Measurements from ENCODE around the gene RILPL1. TPM values are rescaled to one million over a fixed set of nuclear protein-coding genes. Genes with fewer than 3 reads are reported as not detected.
A peak's percentile ranks its signal among the peaks of the same experiment; 100 is the strongest.
"Not testable (repeated sequence)": the region's sequence is repeated elsewhere in the genome, so short reads cannot be mapped to it uniquely, and the experiment has no call there.

RILPL1 gene
- total RNA-seq, 1 donor: 16.3 TPM

DNA sequence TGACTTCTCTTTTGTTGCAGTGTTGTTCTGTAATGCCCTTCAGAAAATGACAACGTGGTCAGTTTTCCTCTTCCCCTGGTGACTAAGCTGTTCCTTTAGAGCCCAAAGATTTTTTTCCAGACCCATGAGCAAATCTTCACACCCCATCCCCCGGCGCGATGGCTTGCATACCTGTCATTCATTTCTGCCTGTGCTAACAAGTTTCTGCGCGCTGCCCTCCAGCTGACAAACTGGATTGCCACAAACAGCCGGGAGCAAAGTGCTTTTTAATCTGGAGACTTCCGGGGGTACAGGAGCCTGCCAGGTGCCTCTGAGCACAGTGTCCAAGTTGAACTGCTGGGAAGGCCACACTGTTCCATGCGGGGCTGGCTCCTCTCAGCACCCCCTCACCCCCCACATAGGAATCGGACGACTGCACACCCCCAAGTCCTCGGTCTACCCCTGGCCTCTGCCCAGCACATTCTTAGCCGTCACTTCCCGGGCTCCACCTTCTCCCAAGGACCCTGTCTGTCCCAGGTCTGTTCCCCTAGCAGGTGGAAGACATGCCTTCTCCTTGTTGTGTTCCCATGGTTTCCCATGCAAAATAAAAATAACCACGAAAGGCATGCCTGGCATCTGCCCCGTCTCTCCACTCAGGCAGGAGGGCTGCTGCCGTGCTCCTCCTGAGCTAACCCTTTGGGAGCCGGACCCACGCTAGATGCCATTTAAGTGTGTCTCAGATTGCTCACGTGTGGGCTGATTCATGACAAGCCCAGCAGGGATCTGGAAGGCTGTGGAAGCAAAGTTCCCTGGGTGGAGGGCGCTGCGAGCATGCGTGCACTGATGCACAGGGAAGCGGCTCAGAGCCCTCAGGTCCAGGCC, 14.1 kb downstream of the RILPL1 start:
- H3K79me2 ChIP-seq (ENCODE audit: insufficient read depth, low read length): peaks cover 25% of the 10 kb centered on the region
- TF ChIP-seq, protein P1, sequence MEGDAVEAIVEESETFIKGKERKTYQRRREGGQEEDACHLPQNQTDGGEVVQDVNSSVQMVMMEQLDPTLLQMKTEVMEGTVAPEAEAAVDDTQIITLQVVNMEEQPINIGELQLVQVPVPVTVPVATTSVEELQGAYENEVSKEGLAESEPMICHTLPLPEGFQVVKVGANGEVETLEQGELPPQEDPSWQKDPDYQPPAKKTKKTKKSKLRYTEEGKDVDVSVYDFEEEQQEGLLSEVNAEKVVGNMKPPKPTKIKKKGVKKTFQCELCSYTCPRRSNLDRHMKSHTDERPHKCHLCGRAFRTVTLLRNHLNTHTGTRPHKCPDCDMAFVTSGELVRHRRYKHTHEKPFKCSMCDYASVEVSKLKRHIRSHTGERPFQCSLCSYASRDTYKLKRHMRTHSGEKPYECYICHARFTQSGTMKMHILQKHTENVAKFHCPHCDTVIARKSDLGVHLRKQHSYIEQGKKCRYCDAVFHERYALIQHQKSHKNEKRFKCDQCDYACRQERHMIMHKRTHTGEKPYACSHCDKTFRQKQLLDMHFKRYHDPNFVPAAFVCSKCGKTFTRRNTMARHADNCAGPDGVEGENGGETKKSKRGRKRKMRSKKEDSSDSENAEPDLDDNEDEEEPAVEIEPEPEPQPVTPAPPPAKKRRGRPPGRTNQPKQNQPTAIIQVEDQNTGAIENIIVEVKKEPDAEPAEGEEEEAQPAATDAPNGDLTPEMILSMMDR (IDR thresholded peaks at IDR 0.05; ENCODE audit: extremely low read depth, low read depth, low read length): no peak
- H3K36me3 ChIP-seq (ENCODE audit: insufficient read depth, low read length): peaks cover 64% of the 10 kb centered on the region
- H3K4me3 ChIP-seq (ENCODE audit: insufficient read depth, low read length): no peak overlapping the region
- H3K9me3 ChIP-seq (ENCODE audit: low read depth, low read length): no peaks in the 10 kb centered on the region
- no peak overlapping the region for H2AFZ ChIP-seq (ENCODE audit: low read length)
- H4K20me1 ChIP-seq (ENCODE audit: insufficient read depth, low read length): peaks cover 18% of the 10 kb centered on the region
- peaks cover 11% of the 10 kb centered on the region for H3K4me1 ChIP-seq (ENCODE audit: insufficient read depth, low read length)
- no peaks in the 10 kb centered on the region for H3K27me3 ChIP-seq (ENCODE audit: insufficient read depth, low read length)
- peak; percentile 94 for DNase-seq (ENCODE audit: insufficient read length, low spot score, missing footprints)
- peak overlapping the region; percentile 79 for H3K27ac ChIP-seq (ENCODE audit: low read depth, low read length)
- no peak overlapping the region for H3K4me2 ChIP-seq (ENCODE audit: insufficient read depth, low read length)

DNA sequence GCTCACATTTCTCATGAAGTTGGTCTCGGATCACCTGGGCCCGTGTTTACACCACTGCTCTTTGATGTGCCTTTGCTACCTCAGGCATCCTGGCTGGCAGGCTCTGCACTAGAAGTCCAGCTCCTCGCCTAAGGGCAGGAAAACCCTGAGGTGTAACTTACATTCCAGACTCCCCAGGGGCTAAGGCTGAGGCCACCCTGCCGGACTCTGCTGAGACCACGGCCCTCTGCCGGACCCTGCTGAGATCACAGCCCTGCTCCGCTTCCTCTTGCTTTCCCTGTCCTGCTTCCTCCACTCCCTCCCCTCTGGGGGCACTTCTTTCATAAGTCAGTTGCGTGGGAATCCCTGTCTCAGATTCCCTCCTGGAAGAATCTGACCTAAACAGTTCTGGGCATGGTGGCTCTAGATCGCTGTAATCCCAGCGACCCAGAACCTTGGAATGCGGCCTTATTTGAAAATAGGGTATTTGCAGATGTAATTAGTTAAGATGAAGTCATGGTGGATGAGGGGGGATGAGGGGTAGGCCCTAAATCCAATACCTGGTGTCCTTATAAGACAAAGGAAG, 17.2 kb downstream of the RILPL1 start:
- H3K79me2 ChIP-seq (ENCODE audit: insufficient read depth, low read length): peaks cover 12% of the 10 kb centered on the region
- DNase-seq (ENCODE audit: insufficient read length, low spot score, missing footprints): no peak
- H2AFZ ChIP-seq (ENCODE audit: low read length): no peak overlapping the region
- peaks cover 61% of the 10 kb centered on the region for H3K36me3 ChIP-seq (ENCODE audit: insufficient read depth, low read length)
- no peak overlapping the region for H3K27ac ChIP-seq (ENCODE audit: low read depth, low read length)
- no peaks in the 10 kb centered on the region for H3K9me3 ChIP-seq (ENCODE audit: low read depth, low read length)
- TF ChIP-seq, protein P1 (IDR thresholded peaks at IDR 0.05; ENCODE audit: extremely low read depth, low read depth, low read length): peak; percentile 8
- no peak overlapping the region for H3K4me3 ChIP-seq (ENCODE audit: insufficient read depth, low read length)
- H3K27me3 ChIP-seq (ENCODE audit: insufficient read depth, low read length): no peaks in the 10 kb centered on the region
- no peak overlapping the region for H3K4me2 ChIP-seq (ENCODE audit: insufficient read depth, low read length)
- H3K4me1 ChIP-seq (ENCODE audit: insufficient read depth, low read length): peaks cover 11% of the 10 kb centered on the region
- peaks cover 13% of the 10 kb centered on the region for H4K20me1 ChIP-seq (ENCODE audit: insufficient read depth, low read length)

DNA sequence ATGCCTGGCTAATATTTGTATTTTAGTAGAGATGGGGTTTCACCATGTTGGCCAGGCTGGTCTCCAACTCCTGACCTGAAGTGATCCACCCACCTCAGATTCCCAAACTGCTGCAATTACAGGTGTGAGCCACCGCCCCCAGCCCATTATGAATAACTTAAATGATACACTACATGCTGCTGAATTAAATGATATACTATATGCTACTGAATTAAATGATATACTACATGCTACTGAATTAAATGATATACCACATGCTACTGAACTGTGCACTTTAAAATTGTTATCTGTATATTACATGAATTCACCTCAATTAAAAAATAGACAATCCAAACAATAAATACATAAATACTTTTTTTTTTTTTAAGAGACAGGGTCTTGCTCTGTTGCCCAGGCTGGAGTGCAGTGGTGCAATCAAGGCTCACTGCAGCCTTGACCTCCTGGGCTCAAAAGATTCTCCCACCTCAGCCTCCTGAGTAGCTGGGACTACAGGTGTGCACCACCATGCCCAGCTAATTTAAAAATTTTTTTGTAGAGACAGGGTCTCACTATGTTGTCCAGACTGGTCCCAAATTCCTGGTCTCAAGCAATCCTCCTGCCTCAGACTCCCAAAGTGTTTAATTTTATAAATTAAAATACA, 18.8 kb downstream of the RILPL1 start:
- not testable (repeated sequence) for H3K4me1 ChIP-seq (ENCODE audit: insufficient read depth, low read length); H3K9me3 ChIP-seq (ENCODE audit: low read depth, low read length); H3K4me3 ChIP-seq (ENCODE audit: insufficient read depth, low read length); H4K20me1 ChIP-seq (ENCODE audit: insufficient read depth, low read length); H3K4me2 ChIP-seq (ENCODE audit: insufficient read depth, low read length); H3K27ac ChIP-seq (ENCODE audit: low read depth, low read length); H3K79me2 ChIP-seq (ENCODE audit: insufficient read depth, low read length); DNase-seq (ENCODE audit: insufficient read length, low spot score, missing footprints); H2AFZ ChIP-seq (ENCODE audit: low read length); H3K27me3 ChIP-seq (ENCODE audit: insufficient read depth, low read length)
- H3K36me3 ChIP-seq (ENCODE audit: insufficient read depth, low read length): peaks cover 61% of the 10 kb centered on the region

DNA sequence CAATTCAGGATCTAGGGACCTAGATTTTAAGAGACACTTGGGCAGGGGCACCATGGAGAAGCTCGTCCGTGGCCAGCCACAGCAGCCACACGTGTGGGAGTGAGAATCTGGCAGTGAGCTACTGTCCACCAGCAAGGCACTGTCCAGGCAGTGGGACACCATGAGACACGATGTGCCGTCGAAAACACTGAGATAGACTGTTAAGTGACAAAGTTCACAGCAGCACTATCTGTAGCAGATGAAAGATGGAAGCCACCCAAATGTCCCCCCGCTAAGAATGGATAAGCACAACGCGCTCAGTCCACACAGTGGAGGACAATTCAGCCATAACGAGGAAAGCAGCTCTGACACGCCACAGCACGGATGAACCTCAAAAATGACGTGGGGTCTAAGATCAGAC, 19.7 kb downstream of the RILPL1 start:
- H3K9me3 ChIP-seq (ENCODE audit: low read depth, low read length): no peaks in the 10 kb centered on the region
- peaks cover 61% of the 10 kb centered on the region for H3K36me3 ChIP-seq (ENCODE audit: insufficient read depth, low read length)
- no peak overlapping the region for H3K4me3 ChIP-seq (ENCODE audit: insufficient read depth, low read length)
- H2AFZ ChIP-seq (ENCODE audit: low read length): no peak overlapping the region
- H3K27me3 ChIP-seq (ENCODE audit: insufficient read depth, low read length): no peaks in the 10 kb centered on the region
- H3K4me2 ChIP-seq (ENCODE audit: insufficient read depth, low read length): no peak overlapping the region
- no peak overlapping the region for H3K27ac ChIP-seq (ENCODE audit: low read depth, low read length)
- peak; percentile 70 for DNase-seq (ENCODE audit: insufficient read length, low spot score, missing footprints)
- TF ChIP-seq, protein P1 (IDR thresholded peaks at IDR 0.05; ENCODE audit: extremely low read depth, low read depth, low read length): no peak
- H4K20me1 ChIP-seq (ENCODE audit: insufficient read depth, low read length): no peaks in the 10 kb centered on the region
- no peaks in the 10 kb centered on the region for H3K4me1 ChIP-seq (ENCODE audit: insufficient read depth, low read length)
- H3K79me2 ChIP-seq (ENCODE audit: insufficient read depth, low read length): no peaks in the 10 kb centered on the region
